Stomach (tissue), 9 donors: Measurements from ENCODE around the gene NR1I2. TPM values are rescaled to one million over a fixed set of nuclear protein-coding genes. Genes with fewer than 3 reads are reported as not detected.

Source experiments
- DNase-seq, 2 donors: peaks; one replicate each; pipeline versions ENCODE4 v3.0.0 to v3.0.0-alpha.2; 2013 to 2019
- H3K27ac ChIP-seq, 5 donors: fragments of 200-600 bp in 4 of 5; sonication (generic) in 4 of 5; one replicate each; pipeline ENCODE4 v1.5.1; 2013 to 2019; ENCODE audit warnings: mild to moderate bottlenecking in 1 of 5, moderate library complexity in 1 of 5
- H3K27me3 ChIP-seq, 3 donors: fragments of 200-600 bp; sonication (generic); one replicate each; pipeline ENCODE4 v1.5.1; 2017 to 2019; ENCODE audit warnings: mixed run types in 1 of 3
- H3K36me3 ChIP-seq, 4 donors: fragments of 200-600 bp; sonication (generic); 1 replicate in 3 of 4; 2 replicates in 1 of 4; pipeline ENCODE4 v1.5.1; 2016 to 2019
- H3K4me1 ChIP-seq, 4 donors: fragments of 200-600 bp; sonication (generic); one replicate each; pipeline ENCODE4 v1.5.1; 2016 to 2019
- H3K4me3 ChIP-seq, 4 donors: fragments of 200-600 bp; sonication (generic) in 3 of 4; one replicate each; pipeline ENCODE4 v1.5.1; 2016 to 2019; ENCODE audit warnings: mild to moderate bottlenecking in 1 of 4
- H3K9me3 ChIP-seq, 4 donors: fragments of 200-600 bp; sonication (generic); one replicate each; pipeline ENCODE4 v1.5.1; 2016 to 2019
- EP300 ChIP-seq: sonication (generic); formaldehyde crosslinking; IDR thresholded peaks from one replicate; pipeline ENCODE4 v1.6.1; 2017; ENCODE audit warnings: antibody characterized with exemption
- POLR2A ChIP-seq, 4 donors: fragments of 450-650 bp; IDR thresholded peaks; one replicate each; pipeline ENCODE4 v1.6.1; 2016; ENCODE audit warnings: antibody characterized with exemption in 4 of 4, control low read depth in 2 of 4, mild to moderate bottlenecking in 1 of 4, moderate library complexity in 1 of 4
- POLR2AphosphoS5 ChIP-seq, 3 donors: sonication (generic); formaldehyde crosslinking; IDR thresholded peaks; one replicate each; pipeline ENCODE4 v1.6.1; 2016; ENCODE audit warnings: antibody characterized with exemption in 3 of 3
- WGBS, 5 donors: extraction: QIAGEN DNeasy Blood & Tissue Kit in 3 of 5; methylation state at CpG; one replicate each; pipeline versions ENCODE4 v1.1.5 to v1.1.7; 2013 to 2018; 5-methylcytosine and 5-hydroxymethylcytosine counted together
- intact Hi-C: fragments of 100-400 bp; cut with DNase I; formaldehyde crosslinking; loops from one replicate; pipeline ENCODE4 v1.15.1; 2023; ENCODE audit warnings: low total_unique reads
- polyA plus RNA-seq, 3 donors: library from polyadenylated mRNA; stranded (reverse); fragments of 200-250 nt; gene quantifications; one replicate each; pipeline ENCODE4 v1.2.3, GENCODE V29; 2013
- total RNA-seq, 5 donors: library from RNA; depleted of rRNA; stranded (reverse); fragments of >200 nt; gene quantifications; one replicate each; pipeline versions ENCODE4 v1.1.0 to v1.2.3, GENCODE V29; 2014 to 2016
- TF ChIP-seq, protein P1 (sequence below), 7 experiments: fragments of 450-650 bp in 4 of 7; fragments of 200-600 bp in 3 of 7; sonication (generic) in 3 of 7; IDR thresholded peaks; one replicate each; pipeline ENCODE4 v1.5.1; 2016 to 2019; ENCODE audit warnings: antibody characterized with exemption in 7 of 7, control low read depth in 2 of 7, mild to moderate bottlenecking in 1 of 7
- donor health status: healthy with polysubstance abuse.
- donor health status: Bipolar disorder and iron deficiency.
- donor health status: healthy.

The NR1I2 gene
- total and polyA plus RNA-seq, 8 donors = 0.08 to 37.4 (median 5.4) TPM; not detected in 4

DNA sequence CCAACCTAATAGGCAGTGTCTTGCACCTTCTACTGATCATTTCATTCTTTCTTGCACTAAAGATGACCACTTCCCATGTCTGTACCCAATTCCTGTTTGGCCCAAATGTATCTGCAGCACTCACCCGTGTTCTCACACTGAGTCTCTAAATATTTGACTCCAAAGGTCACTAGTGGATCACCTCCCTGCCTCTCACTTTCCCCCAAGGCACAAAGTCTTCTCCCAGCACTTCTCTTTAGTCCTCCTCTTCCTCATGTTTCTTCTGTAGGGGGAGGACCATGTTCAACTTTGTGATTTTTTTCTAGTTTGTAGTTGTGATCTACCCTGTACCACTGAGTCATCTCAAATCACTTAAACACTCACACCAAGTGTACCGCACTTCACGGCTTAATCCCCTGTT, 13.9 kb downstream of the NR1I2 start:
- no peaks in the 10 kb centered on the region for H3K36me3 ChIP-seq
- H3K27me3 ChIP-seq = no peaks in the 10 kb centered on the region
- WGBS, 5 donors = 68 to 74% (median 72%) methylated on average over 3 of the region's 3 CpGs
- H3K27ac ChIP-seq = no peak overlapping the region
- intact Hi-C loops = no loop called here
- no peaks in the 10 kb centered on the region for H3K4me1 ChIP-seq
- TF ChIP-seq EP300 (no peak), POLR2A (IDR thresholded peaks at IDR 0.05) (no peak), POLR2AphosphoS5 (IDR thresholded peaks at IDR 0.05) (no peak)
- TF ChIP-seq, protein P1, sequence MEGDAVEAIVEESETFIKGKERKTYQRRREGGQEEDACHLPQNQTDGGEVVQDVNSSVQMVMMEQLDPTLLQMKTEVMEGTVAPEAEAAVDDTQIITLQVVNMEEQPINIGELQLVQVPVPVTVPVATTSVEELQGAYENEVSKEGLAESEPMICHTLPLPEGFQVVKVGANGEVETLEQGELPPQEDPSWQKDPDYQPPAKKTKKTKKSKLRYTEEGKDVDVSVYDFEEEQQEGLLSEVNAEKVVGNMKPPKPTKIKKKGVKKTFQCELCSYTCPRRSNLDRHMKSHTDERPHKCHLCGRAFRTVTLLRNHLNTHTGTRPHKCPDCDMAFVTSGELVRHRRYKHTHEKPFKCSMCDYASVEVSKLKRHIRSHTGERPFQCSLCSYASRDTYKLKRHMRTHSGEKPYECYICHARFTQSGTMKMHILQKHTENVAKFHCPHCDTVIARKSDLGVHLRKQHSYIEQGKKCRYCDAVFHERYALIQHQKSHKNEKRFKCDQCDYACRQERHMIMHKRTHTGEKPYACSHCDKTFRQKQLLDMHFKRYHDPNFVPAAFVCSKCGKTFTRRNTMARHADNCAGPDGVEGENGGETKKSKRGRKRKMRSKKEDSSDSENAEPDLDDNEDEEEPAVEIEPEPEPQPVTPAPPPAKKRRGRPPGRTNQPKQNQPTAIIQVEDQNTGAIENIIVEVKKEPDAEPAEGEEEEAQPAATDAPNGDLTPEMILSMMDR (IDR thresholded peaks at IDR 0.05) = no peak
- no peak for DNase-seq
- no peaks in the 10 kb centered on the region for H3K9me3 ChIP-seq
- H3K4me3 ChIP-seq = no peak overlapping the region

DNA sequence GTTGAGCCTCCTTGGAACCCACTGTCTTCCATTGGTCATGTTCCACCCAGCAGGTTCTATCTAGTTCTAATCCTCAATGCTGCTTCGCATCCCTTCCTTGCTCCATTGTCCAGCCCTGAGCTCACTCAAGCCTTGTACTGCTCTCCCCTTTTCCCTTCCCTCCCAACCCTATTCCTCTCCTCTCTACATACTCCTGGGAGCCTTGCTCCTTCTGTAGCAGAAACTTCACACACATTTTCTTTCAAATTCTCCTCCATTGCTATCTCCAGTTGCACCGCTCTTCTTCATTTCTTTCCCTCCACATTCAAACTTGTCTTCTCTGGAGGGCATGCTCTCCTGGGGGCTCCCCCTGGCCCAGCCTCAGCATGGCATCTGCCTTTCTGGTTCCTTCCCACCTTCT, 14.5 kb downstream of the NR1I2 start:
- intact Hi-C loops = no loop called here
- Histone ChIP-seq H3K4me1 (no peaks in the 10 kb centered on the region), H3K4me3 (no peak overlapping the region), H3K27me3 (peaks cover 0 to 5% (median 0%) of the 10 kb centered on the region in 3 donors), H3K36me3 (no peaks in the 10 kb centered on the region), H3K27ac (no peak overlapping the region), H3K9me3 (no peaks in the 10 kb centered on the region)
- no peak for DNase-seq
- TF ChIP-seq EP300 (no peak), POLR2A (IDR thresholded peaks at IDR 0.05) (no peak), POLR2AphosphoS5 (IDR thresholded peaks at IDR 0.05) (no peak)
- TF ChIP-seq, protein P1 (IDR thresholded peaks at IDR 0.05) = no peak
- WGBS, 5 donors = 92 to 100% (median 98%) methylated on average over 2 of the region's 2 CpGs

DNA sequence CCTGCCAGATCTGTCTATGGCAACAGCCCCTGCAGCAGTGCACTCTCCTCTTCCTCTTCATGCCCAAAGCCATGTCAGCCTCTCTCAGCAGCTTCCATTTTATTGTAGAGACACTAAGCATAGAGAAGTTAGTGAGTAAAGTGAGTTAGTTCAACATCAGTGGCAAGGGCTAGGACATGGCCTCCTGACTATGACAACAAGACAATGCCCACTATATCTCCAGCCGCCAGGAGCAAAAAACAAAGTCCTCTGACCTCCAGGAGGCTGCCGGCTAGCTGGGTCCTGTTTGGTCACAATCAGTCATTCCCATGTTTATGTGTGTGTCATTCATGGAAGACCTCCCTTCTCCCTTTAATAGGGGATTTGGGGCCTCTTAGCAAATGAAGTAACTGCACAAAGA, 14.9 kb downstream of the NR1I2 start:
- Histone ChIP-seq H3K27me3 (peaks cover 0 to 9% (median 0%) of the 10 kb centered on the region in 3 donors), H3K36me3 (no peaks in the 10 kb centered on the region), H3K4me1 (no peaks in the 10 kb centered on the region), H3K9me3 (no peaks in the 10 kb centered on the region), H3K27ac (no peak overlapping the region), H3K4me3 (no peak overlapping the region)
- WGBS, 5 donors = 56 to 79% (median 74%) methylated on average over 2 of the region's 2 CpGs
- TF ChIP-seq EP300 = no peak
- TF ChIP-seq POLR2AphosphoS5 (IDR thresholded peaks at IDR 0.05) = no peak
- TF ChIP-seq POLR2A (IDR thresholded peaks at IDR 0.05) = no peak
- TF ChIP-seq, protein P1 (IDR thresholded peaks at IDR 0.05) = no peak
- no peak for DNase-seq
- intact Hi-C loops = no loop called here

DNA sequence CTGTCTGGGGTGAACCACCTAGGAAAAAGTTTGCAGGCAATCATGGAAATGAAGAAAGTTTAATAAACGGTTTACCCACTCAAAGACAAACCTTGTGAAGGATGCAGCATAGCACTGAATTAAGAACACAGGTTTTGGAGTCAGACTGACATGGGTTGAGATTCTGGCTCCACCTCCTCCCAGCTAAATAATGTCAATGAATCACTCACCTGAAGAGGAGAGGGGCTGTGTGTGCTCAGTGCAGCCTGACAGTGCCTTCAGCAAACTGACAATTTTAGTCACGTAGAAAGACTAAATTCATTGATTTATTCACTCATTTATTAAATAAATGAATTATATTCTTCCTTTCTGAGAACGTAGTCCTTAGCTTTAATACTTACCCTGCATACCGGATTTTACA, 18.9 kb downstream of the NR1I2 start:
- intact Hi-C loops = no loop called here
- DNase-seq = no peak
- Histone ChIP-seq H3K4me1 (no peaks in the 10 kb centered on the region), H3K36me3 (no peaks in the 10 kb centered on the region), H3K27ac (no peak overlapping the region), H3K9me3 (no peaks in the 10 kb centered on the region), H3K27me3 (peaks cover 0 to 10% (median 0%) of the 10 kb centered on the region in 3 donors), H3K4me3 (no peak overlapping the region)
- 54 to 70% (median 69%) methylated on average over 4 of the region's 4 CpGs for WGBS, 5 donors
- no peak for TF ChIP-seq POLR2AphosphoS5 (IDR thresholded peaks at IDR 0.05)
- TF ChIP-seq EP300 = no peak
- TF ChIP-seq, protein P1 (IDR thresholded peaks at IDR 0.05) = no peak
- TF ChIP-seq POLR2A (IDR thresholded peaks at IDR 0.05) = no peak
